ACHN (cell line): ENCODE results near the gene PLEKHG4B.
"Not testable (repeated sequence)": the region's sequence is repeated elsewhere in the genome, so short reads cannot be mapped to it uniquely, and the experiment has no call there.

Experiments used
- DNase-seq: peaks from one replicate; pipeline ENCODE4 v3.0.0-alpha.2; 2015
- in situ Hi-C: cut with HindIII; loops from 2 replicates; pipeline ENCODE4 v1.10.0; 2017; ENCODE audit warnings: low sequenced_read_pairs, low pct_ligation_motif_present, low pct_unique_long_range_greater_than_20kb

Gene PLEKHG4B

DNA sequence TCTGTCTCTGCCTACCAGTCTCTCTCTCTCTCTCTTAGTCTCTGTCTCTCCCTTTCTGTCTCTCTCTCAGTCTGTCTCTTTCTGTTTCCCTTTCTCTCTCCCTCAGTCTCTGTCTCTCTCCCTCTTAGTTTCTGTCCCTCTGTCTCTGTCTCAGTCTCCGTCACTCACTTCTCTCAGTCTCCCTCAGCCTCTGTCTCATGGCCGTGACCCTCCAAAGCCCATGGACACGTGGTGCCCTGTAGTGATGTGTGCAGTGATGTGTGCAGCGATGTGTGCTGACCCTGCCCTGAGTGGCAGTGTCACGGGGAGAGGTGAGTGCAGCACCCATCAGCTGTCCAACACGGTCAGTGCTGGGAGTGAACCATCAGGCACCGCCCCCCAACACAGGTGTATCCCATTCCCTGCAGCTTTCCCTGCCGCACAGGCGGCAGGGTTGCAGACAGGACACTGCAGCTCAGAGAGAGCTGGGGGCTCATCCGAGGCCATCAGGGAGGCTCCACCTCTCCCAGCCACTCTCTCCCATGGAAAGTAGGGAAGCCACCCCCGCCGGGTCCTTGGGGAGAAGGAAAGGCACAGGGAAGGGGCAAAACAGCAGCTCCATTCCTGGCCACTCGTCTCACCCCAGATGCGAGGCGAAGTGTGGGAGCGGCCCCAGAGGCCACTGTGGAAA lies 98.5 kb downstream of the PLEKHG4B start:
- in situ Hi-C loops, result no loop called here
- no peak for DNase-seq

DNA sequence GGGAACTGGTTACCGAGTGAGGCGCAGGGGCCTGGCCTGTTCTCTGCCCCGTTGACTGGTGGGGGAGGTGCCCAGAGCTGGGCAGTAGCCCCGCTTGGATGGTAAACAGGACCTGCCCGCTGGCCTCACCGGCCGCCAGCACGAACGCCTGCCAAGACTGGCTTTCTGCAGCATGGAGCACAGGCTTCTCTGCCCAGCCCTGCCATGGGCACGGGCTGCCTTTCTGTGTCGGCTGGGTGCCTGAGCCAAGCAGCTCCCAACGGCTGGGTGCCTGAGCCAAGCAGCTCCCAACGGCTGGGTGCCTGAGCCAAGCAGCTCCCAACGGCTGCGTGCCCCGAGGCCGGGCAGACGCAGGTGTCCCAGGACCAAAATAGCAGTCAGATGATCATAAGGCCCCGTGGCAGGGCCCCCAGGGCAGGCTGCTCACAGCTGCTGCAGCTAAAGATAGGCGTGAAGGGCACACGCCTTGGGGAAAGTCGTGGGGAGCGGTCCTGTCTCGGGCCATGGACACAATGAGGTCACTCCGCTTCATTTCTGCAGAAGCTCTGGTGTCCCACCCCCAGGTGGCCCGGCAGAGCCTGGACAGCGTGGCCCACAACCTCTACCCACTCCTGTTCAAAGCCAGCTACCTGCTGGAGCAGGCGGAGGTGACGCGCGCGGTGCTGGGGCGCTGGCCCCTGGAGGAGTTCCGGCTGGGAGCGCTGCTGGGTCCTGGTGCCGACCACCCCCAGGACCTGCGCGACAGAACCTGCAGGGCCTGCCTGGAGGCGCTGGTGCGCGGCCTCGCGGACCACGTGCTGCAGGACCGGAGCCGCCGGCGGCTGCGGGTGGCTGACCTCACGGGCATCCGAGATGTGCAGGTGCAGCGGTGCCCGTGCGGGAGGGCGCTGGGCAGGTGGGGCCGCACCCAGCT lies 99.3 kb downstream of the PLEKHG4B start, which contains the start of gene LRRC14B:
LRRC14B (plus strand) TSS at position 460 of the 913 bp plus-strand sequence; CDS start at position 504, 44 bp downstream.
- no peak for DNase-seq

DNA sequence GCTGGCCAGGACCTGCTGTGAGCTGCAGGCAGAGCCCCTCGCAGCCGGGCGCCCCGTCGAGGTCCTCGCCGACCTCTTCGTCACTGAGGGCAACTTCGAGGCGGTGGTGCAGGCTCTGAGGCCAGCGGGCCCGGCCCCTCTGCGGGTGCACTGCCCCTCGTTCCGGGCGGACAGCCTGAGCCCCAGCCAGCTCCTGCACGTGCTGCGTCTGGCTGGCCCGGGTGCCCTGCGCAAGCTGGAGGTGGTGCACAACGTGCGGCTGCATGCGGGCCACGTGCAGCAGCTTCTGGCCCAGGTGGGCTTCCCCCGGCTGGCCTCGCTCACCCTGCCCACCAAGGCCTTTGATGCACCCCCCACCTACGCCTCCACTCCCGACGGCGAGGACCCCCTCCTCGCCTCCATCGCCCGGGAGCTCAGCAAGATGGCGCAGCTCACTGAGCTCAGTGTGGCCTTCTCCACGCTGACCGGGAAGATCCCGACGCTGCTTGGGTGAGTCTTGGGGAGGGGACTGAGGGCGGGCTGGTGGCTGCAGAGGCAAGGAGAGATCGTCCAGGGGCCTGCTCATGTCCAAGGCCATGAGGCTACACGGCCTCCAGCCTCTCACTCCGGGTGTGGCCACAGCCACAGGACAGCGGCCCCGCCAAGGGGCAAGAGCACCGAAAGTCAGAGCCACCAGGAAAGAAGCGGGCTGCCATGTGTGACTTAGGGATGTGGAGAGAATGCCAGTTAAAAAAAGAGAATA lies 100.2 kb downstream of the PLEKHG4B start:
- in situ Hi-C loops, result no loop called here

More for the DNA sequence above, 99.3 kb downstream of the PLEKHG4B start, which contains the start of gene LRRC14B:
- in situ Hi-C loops, result no loop called here

DNA sequence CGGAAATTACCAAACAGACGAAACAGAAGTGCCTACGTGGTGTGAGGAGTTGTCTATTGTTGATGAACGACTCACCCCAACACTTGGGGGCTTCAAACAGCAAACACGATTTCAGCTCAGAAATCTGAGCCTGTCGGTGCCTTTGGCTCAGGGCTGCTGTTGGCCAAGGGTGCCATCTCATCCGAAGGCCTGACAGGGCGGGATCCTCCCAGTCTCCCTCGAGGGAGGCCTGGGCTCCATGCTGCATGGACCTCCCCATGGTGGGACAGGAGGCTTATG lies 100.7 kb downstream of the PLEKHG4B start:
- DNase-seq, result no peak
- in situ Hi-C loops, result no loop called here

More for the DNA sequence above, 100.2 kb downstream of the PLEKHG4B start:
- no peak for DNase-seq

DNA sequence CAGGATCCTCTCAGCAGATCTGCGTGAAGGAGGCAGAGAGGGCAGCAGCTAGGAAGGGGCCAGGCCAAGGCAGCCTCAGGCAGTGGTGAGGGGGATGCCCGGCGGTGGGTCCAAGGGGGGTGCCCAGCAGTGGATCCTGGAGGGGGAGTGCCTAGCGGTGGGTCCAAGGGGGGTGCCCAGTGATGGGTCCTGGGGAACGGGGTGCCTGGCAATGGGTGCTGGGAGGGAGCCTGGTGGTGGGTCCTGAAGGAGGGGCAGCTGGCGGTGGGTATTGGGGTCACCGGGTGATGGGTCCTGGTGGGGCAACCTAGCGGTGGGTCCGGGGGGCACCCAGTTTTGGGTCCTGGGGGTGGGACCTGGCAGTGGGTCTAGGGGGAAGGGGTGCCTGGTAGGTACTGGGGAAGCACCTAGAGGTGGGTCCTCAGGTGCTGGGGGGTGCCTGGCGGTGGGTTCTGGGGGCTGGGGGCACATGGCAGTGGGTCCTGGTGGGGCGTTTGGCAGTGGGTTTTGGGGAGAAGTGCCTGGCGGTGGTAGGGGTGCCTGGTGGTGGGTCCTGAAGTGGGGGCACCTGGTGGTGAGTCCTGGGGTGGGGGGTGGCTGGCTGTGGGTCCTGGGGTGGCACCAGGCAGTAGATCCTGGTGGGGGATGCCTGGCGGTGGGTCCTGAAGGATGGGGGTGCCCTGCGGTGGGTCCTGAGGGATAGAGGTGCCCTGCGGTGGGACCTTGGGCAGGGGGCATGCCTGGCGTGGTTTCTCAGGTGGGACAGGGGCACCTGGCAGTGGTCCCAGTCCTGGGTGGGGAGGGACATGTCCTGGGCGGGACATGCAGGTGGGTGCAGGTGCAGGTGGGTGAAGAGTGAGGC lies 101.2 kb downstream of the PLEKHG4B start:
- in situ Hi-C loops, result no loop called here
- no peak for DNase-seq

DNA sequence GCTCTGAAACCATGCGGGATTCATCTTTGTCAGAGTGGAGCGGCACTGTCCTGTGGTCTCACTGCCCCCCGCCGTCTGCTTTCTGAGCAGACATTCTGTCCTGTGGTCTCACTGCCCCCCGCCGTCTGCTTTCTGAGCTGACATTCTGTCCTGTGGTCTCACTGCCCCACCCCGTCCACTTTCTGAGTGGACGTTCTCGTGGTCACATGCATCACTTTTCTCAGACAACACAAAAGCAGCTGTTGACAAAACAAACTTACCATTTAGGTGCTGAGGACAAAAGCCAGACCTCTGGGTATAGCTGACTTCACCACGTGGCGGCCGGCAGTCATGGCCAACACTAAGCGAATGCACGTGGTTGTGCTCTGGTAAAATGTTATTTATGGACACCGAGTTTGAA lies 102.1 kb downstream of the PLEKHG4B start:
- in situ Hi-C loops, result no loop called here
- no peak for DNase-seq

DNA sequence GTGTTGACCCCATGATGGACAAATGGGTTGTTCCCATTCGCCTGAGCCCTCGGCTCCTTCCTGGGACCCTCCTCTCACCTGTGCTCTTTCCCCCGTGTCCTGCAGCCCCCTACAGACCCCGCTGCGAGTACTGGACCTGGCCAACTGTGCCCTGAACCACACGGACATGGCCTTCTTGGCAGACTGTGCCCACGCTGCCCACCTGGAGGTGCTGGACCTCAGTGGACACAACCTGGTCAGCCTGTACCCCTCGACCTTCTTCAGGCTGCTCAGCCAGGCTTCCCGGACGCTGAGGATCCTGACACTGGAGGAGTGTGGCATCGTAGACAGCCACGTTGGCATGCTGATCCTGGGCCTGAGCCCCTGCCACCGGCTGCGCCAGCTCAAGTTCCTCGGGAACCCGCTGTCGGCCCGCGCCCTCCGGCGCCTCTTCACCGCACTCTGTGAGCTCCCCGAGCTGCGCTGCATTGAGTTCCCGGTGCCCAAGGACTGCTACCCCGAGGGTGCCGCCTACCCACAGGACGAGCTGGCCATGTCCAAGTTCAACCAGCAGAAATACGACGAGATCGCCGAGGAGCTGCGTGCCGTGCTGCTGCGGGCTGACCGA lies 102.7 kb downstream of the PLEKHG4B start:
- in situ Hi-C loops, result no loop called here
- DNase-seq, result no peak

DNA sequence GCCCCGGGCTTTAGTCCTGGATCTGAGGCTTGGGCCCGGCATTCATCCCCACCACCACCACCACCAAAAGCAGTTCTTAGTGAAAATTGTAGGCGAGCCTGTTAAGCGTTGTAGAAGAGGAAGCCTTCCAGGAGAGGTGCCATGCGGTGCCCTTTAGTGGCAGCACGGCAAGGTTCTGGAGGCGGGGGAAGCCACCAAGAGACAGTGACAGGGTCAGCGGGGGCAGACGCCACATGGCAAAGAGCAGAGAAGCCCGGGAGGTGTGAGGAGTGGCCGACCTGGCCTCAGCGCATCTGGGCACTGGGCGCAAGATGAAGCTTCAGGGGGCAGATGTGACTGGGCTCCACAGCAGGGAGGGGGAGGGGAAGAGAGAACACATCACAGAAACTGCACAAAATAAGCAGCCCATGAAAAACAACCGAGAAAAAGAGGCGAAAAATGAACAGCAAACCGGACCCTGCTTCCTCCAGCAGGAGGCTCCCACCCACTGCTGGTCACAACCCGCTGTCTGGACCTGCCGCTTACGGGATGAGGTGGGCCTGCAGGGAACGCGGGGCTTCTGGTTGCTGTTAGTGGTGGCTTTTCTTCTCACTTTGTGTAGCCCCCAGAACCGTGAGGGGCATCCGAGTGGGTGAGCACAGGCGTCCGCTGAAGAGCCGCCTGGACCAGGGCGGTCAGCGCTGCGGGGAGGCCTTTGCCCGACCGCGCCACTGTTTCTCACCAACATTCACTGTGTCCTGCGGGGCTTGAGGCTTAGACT lies 103.6 kb downstream of the PLEKHG4B start:
- in situ Hi-C loops, result no loop called here
- DNase-seq, result no peak

DNA sequence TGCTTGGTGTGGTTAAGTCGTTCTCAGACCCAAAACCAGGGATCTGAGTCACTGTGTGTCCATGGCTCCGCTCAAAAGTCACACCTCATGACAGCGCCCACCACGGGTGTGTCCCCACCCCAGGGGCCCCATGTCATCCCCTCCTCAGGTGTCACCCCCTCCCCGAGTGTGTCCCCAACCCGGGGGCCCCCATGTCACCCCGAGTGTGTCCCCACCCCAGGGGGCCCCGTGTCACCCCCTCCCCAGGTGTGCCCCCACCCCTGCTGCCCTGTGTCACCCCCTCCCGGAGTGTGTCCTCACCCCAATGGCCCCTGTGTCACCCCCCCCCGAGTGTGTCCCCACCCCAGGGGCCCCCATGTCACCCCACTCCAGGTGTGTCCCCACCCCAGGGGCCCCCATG lies 104.4 kb downstream of the PLEKHG4B start:
- in situ Hi-C loops, result no loop called here
- no peak for DNase-seq

DNA sequence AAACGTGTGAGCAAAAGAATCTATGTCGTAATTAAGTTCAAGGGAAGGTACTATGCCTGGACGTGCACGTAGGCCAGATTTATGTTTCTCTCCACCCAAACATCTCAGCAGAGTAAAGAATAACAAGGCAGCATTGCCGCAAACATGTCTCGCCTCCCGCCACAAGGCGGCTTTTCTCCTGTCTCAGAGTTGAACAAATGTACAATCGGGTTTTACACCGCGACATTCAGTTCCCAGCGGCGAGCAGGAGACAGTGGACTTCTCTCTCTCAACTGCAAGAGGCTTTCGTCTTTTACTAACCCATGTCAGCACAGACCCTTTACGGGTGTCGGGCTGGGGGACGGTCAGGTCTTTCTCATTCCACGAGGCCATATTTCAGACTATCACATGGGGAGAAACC lies 105.1 kb downstream of the PLEKHG4B start:
- in situ Hi-C loops, DNase-seq: not testable (repeated sequence)

DNA sequence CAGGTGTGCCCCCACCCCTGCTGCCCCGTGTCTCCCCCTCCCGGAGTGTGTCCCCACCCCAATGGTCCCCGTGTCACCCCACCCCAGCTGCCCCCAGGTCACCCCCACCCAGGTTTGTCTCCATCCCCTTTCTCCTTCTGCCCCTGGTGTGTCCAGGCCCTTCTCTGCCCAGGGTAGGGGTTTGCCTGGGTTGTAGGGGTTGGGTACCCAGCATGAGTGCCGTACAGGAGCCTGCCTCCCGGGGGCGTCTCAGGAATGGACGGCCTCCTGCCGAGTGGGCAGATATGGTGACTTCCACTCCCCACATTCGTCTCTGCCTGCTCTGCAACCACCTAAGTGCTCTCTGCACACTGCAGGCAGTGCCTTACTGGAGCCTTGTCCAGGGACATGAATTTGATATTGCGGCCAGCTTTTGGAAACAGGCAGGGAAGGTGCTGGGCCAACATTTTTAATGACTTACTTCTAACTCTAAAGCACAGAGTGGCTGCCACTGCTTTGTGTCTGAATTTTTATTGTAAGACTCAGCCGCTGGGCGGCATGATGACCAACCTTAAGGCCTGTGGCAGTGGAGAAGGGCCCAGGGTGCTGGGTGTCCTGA lies 106.0 kb downstream of the PLEKHG4B start:
- DNase-seq, result no peak
- in situ Hi-C loops, result no loop called here

DNA sequence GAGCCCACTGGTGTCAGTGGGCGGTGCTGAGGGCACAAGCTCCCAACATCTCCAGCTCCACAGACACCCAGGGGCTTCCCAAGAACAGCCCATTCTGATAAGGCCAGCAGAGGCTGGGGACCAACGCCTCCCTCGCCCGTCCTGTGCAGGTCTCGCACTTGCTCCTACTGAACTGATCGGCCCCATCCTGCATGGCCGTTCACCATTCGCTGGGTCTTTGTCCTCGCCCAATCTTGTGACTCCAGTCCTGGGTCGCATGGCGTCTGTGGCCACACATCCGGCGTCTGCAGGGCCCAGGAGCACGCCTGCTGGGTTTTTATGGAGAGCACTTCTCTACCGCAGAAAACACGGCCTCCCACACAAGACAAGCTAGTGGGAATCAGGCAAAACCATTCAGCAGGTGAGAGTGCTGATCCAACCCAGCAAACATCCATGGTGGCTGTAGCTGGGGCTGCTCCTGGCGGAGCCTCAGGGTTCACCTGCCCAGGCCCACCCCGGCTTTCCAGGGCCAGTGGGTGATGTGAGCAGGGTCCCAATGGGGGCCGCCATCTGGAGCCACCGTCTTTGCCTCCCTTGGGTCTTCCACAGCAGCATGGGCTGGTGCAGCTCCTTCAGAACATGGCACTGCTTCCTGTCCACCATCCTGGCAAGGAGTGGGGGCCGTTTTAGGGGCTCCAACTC lies 106.7 kb downstream of the PLEKHG4B start:
- no peak for DNase-seq
- in situ Hi-C loops, result no loop called here

DNA sequence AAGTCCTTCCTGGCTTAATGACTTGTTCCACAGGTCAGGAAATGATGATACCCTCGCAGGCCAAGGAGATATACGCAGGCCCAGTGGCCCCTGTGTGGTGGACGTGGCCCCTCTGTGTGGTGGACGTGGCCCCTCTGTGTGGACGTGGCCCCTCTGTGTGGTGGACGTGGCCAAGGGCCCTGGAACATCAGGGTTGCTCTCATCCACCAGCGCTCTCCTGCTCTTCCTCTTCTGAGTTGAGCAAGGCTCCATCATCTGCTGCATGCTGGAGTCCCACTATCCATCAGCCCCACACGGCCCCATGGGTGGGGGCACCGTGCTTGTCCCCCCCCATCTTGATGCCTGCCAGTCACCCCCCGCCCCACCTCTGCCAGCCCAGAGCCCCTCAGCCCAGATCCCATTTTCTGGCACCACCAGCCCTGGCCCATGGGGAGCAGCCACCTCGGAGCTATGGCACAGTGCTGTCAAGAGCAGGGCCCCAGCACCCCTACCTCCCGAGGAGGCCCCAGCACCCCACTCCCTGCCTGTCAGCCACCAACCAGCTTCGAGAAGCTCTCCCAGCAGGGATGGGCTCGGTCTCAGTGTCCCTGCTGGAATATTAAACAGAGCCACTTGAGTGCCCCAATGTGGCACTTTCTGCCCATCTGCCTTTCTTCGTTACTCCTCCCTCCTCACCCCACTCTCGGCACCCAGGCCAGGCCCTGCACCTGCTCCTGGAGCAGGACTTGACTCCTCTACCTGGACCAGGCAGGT lies 107.4 kb downstream of the PLEKHG4B start:
- no peak for DNase-seq
- in situ Hi-C loops, result no loop called here

DNA sequence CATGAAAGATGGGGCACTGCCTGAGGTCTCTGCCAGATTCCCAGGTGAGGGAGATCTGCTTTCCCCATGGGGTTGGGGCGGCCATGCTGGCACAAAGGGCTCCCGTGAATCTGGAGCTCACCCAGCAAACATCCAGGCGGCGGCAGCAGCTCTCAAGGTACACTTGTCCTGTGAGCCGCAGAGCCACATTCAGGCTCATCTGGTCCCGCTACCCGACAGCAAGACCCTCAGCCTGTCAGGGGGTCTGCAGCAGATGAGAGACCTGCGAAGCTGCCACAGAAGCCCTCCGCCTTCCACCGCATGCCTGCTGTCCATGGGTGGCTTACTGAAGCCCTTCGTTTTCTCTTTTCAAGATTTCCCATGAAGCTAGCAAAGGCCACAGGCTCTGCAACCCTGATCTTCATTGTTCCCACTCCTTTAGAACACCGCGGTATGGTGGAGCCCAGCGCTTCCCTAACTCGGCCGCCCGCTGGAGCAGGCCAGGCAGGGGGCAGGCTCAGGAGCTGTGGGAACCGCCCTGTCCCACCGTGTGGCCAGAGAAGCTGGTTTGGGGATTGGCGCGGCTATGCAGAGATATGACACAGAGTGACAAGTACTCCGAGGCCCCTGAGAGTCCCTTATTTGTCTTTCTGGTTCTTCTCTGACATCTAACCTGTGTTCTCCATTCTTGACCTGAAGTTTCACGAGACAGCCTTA lies 108.1 kb downstream of the PLEKHG4B start:
- in situ Hi-C loops, result no loop called here
- DNase-seq, result no peak

DNA sequence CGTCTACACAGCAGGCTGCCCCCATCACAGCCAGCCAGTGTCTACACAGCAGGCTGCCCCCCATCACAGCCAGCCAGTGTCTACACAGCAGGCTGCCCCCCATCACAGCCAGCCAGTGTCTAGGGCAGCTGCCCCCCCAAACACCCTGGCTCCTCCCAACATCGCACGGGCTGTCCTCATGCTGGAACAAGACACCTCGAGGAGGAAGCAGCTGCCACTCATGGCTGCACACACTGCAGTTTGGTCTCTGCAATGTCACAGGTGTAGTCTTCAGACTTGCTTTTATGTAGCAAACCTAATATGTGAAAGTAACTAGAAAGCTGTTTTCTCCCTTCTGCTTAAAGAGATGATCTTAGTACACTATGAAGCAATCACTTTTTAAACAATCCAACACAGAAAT lies 109.0 kb downstream of the PLEKHG4B start:
- in situ Hi-C loops, result no loop called here
- DNase-seq, result no peak
